ENCODE data around the gene DEAF1. TPM values are rescaled to one million over a fixed set of nuclear protein-coding genes. Genes with fewer than 3 reads are reported as not detected.

DEAF1 gene
- total RNA-seq, 4 donors from 2014 or later = 37.0 to 60.6 (median 43.7) TPM

- DNase-seq (ENCODE audit: low spot score in 2 of 2) = peak in 1 of 2 donors; percentile 66
- H3K4me3 ChIP-seq = no peak overlapping the region
- H3K27ac ChIP-seq = peak overlapping the region; percentile 46
- no peaks in the 10 kb centered on the region for H3K27me3 ChIP-seq
- 90% methylated on average over 18 of the region's 22 CpGs for WGBS
- no peak for TF ChIP-seq EP300 (IDR thresholded peaks at IDR 0.05)
- no peak for TF ChIP-seq POLR2AphosphoS5 (IDR thresholded peaks at IDR 0.05)
- no peak for TF ChIP-seq POLR2A (IDR thresholded peaks at IDR 0.05)
- TF ChIP-seq CTCF (IDR thresholded peaks at IDR 0.05) = no peak
- peaks cover 75% of the 10 kb centered on the region for H3K4me1 ChIP-seq
- H3K36me3 ChIP-seq = peaks cover 13% of the 10 kb centered on the region
- no peaks in the 10 kb centered on the region for H3K9me3 ChIP-seq
Measured at GRCh38 chr11:701741-702461, 6.9 kb upstream of the DEAF1 start.

- WGBS = 100% methylated on average over 1 of the region's 1 CpG
- H3K4me1 ChIP-seq = peaks cover 61% of the 10 kb centered on the region
- H3K9me3 ChIP-seq = no peaks in the 10 kb centered on the region
- H3K4me3 ChIP-seq = no peak overlapping the region
- no peaks in the 10 kb centered on the region for H3K27me3 ChIP-seq
- peaks cover 13% of the 10 kb centered on the region for H3K36me3 ChIP-seq
- no peak for DNase-seq (ENCODE audit: low spot score in 2 of 2)
- no peak overlapping the region for H3K27ac ChIP-seq
- TF ChIP-seq POLR2A (IDR thresholded peaks at IDR 0.05) (no peak), EP300 (IDR thresholded peaks at IDR 0.05) (no peak), CTCF (IDR thresholded peaks at IDR 0.05) (no peak), POLR2AphosphoS5 (IDR thresholded peaks at IDR 0.05) (no peak)
Measured at GRCh38 chr11:699753-700152, 4.7 kb upstream of the DEAF1 start.

GRCh38 chr11:699116-699508 lies 4.1 kb upstream of the DEAF1 start:
- no peak for DNase-seq (ENCODE audit: low spot score in 2 of 2)
- Histone ChIP-seq H3K4me3 (no peak overlapping the region), H3K27me3 (no peaks in the 10 kb centered on the region), H3K27ac (no peak overlapping the region), H3K9me3 (no peaks in the 10 kb centered on the region), H3K4me1 (peaks cover 61% of the 10 kb centered on the region), H3K36me3 (peaks cover 13% of the 10 kb centered on the region)
- over 99% methylated on average over 7 of the region's 7 CpGs for WGBS
- TF ChIP-seq EP300 (IDR thresholded peaks at IDR 0.05) (no peak), CTCF (IDR thresholded peaks at IDR 0.05) (no peak), POLR2AphosphoS5 (IDR thresholded peaks at IDR 0.05) (no peak), POLR2A (IDR thresholded peaks at IDR 0.05) (no peak)

GRCh38 chr11:698493-699115 lies 3.6 kb upstream of the DEAF1 start:
- Histone ChIP-seq H3K36me3 (peaks cover 13% of the 10 kb centered on the region), H3K4me1 (peaks cover 65% of the 10 kb centered on the region), H3K9me3 (no peaks in the 10 kb centered on the region), H3K27ac (peak overlapping the region; percentile 99), H3K27me3 (no peaks in the 10 kb centered on the region), H3K4me3 (no peak overlapping the region)
- TF ChIP-seq POLR2A (IDR thresholded peaks at IDR 0.05) (no peak), EP300 (IDR thresholded peaks at IDR 0.05) (no peak), POLR2AphosphoS5 (IDR thresholded peaks at IDR 0.05) (no peak), CTCF (IDR thresholded peaks at IDR 0.05) (no peak)
- no peak for DNase-seq (ENCODE audit: low spot score in 2 of 2)
- 76% methylated on average over 16 of the region's 17 CpGs for WGBS

- DNase-seq (ENCODE audit: low spot score in 2 of 2) = no peak
- no peaks in the 10 kb centered on the region for H3K9me3 ChIP-seq
- TF ChIP-seq CTCF (IDR thresholded peaks at IDR 0.05) = no peak
- no peak for TF ChIP-seq POLR2AphosphoS5 (IDR thresholded peaks at IDR 0.05)
- TF ChIP-seq EP300 (IDR thresholded peaks at IDR 0.05) = no peak
- TF ChIP-seq POLR2A (IDR thresholded peaks at IDR 0.05) = no peak
- peak overlapping the region; percentile 99 for H3K27ac ChIP-seq
- 49% methylated on average over 3 of the region's 11 CpGs for WGBS
- peaks cover 65% of the 10 kb centered on the region for H3K4me1 ChIP-seq
- H3K36me3 ChIP-seq = peaks cover 13% of the 10 kb centered on the region
- peak overlapping the region; percentile 89 for H3K4me3 ChIP-seq
- no peaks in the 10 kb centered on the region for H3K27me3 ChIP-seq
Measured at GRCh38 chr11:697811-698311, 2.8 kb upstream of the DEAF1 start.

Data from suprapubic skin (tissue), 4 donors.